H1 (cell line): ENCODE data around the gene MPP3. TPM values are rescaled to one million over a fixed set of nuclear protein-coding genes. Genes with fewer than 3 reads are reported as not detected.

Experiments
- CTCF ChIA-PET: fragments of 300-600 bp; sonication (Branson Sonifier 250); formaldehyde crosslinking; loops from one replicate; lab custom pipeline; 2021; ENCODE audit not compliant: partially characterized antibody; lab: Charles Lee
- POLR2A ChIA-PET: fragments of 300-600 bp; sonication (Branson Sonifier 250); formaldehyde crosslinking; loops from one replicate; lab custom pipeline; 2021; ENCODE audit warnings: inconsistent platforms; ENCODE audit not compliant: partially characterized antibody; lab: Charles Lee
- DNase-seq, 2 experiments: peaks; one replicate each; pipeline versions ENCODE4 v3.0.0 to v3.0.0-alpha.2; 2010 to 2022; ENCODE audit warnings: low spot score in 2 of 2, low read depth in 1 of 2, mixed read lengths in 1 of 2
- FAIRE-seq: peaks from 2 replicates; lab custom pipeline; 2011; peaks lifted over from hg19 to GRCh38; lab: Jason Lieb, UNC
- H2AFZ ChIP-seq: 2 replicates; pipeline ENCODE4 v1.8.1; 2012; ENCODE audit warnings: low read length, inconsistent platforms
- H2AK5ac ChIP-seq: 2 replicates; pipeline ENCODE4 v1.6.1; 2013; ENCODE audit warnings: low read depth, low read length
- H2BK120ac ChIP-seq: replicated peaks from 2 replicates; pipeline ENCODE3; 2013; ENCODE audit warnings: low read depth, low read length, inconsistent platforms
- H2BK12ac ChIP-seq: 2 replicates; pipeline ENCODE4 v1.6.1; 2013; ENCODE audit warnings: low read depth, low read length
- H2BK15ac ChIP-seq: 2 replicates; pipeline ENCODE4 v1.6.1; 2013; ENCODE audit warnings: low read length
- H2BK20ac ChIP-seq: 2 replicates; pipeline ENCODE4 v1.6.1; 2013; ENCODE audit warnings: low read length
- H2BK5ac ChIP-seq: 2 replicates; pipeline ENCODE4 v1.6.1; 2013; ENCODE audit warnings: low read depth, low read length
- H3K14ac ChIP-seq: 2 replicates; pipeline ENCODE4 v1.6.1; 2013; ENCODE audit warnings: inconsistent platforms; ENCODE audit not compliant: insufficient read length
- H3K18ac ChIP-seq: 2 replicates; pipeline ENCODE4 v1.6.1; 2013; ENCODE audit warnings: low read length; ENCODE audit errors: extremely low read depth
- H3K23ac ChIP-seq: 2 replicates; pipeline ENCODE4 v1.6.1; 2013; ENCODE audit warnings: inconsistent platforms; ENCODE audit not compliant: insufficient read length
- H3K23me2 ChIP-seq: 2 replicates; pipeline ENCODE4 v1.6.1; 2013; ENCODE audit warnings: low read depth, low read length
- H3K27ac ChIP-seq: 2 replicates; pipeline ENCODE4 v1.6.1; 2011; ENCODE audit warnings: low read depth, low read length, inconsistent platforms
- H3K27me3 ChIP-seq, 4 experiments: replicated peaks in 1 of 4; 1 replicate in 1 of 4; 2 replicates in 3 of 4; pipeline versions ENCODE4 v1.6.1 to v1.8.1; 2011 to 2013; ENCODE audit warnings: low read length in 3 of 4, mild to moderate bottlenecking in 3 of 4, inconsistent platforms in 2 of 4, mixed read lengths in 2 of 4, moderate library complexity in 1 of 4; ENCODE audit not compliant: control insufficient read depth in 3 of 4, insufficient read depth in 3 of 4; ENCODE audit errors: extremely low read depth in 1 of 4
- H3K36me3 ChIP-seq, 4 experiments: 2 replicates each; pipeline versions ENCODE4 v1.6.1 to v1.8.1; 2011 to 2013; ENCODE audit warnings: mild to moderate bottlenecking in 4 of 4, low read length in 3 of 4, moderate library complexity in 2 of 4, control low read depth in 1 of 4, inconsistent platforms in 1 of 4; ENCODE audit not compliant: insufficient read depth in 4 of 4, control insufficient read depth in 2 of 4
- H3K4ac ChIP-seq: replicated peaks from 2 replicates; pipeline ENCODE3; 2013; ENCODE audit warnings: low read length, low read depth, mixed read lengths, inconsistent platforms; ENCODE audit not compliant: insufficient read length
- H3K4me1 ChIP-seq, 4 experiments: replicated peaks in 1 of 4; 1 replicate in 1 of 4; 2 replicates in 3 of 4; pipeline versions ENCODE4 v1.6.1 to v1.8.1; 2011 to 2013; ENCODE audit warnings: low read length in 3 of 4, inconsistent platforms in 2 of 4, mixed read lengths in 1 of 4; ENCODE audit not compliant: insufficient read depth in 4 of 4, control insufficient read depth in 3 of 4
- H3K4me2 ChIP-seq, 2 experiments: 2 replicates each; pipeline versions ENCODE4 v1.6.1 to v1.8.1; 2011 to 2013; ENCODE audit warnings: low read depth in 2 of 2, low read length in 2 of 2, control low read depth in 1 of 2, inconsistent platforms in 1 of 2, mild to moderate bottlenecking in 1 of 2; ENCODE audit not compliant: insufficient read depth in 1 of 2
- H3K4me3 ChIP-seq, 4 experiments: fragments of 200-600, 300-600 bp in 1 of 4; sonication (generic), shearing (Covaris generic), sonication (Bioruptor Twin) in 1 of 4; 2 replicates each; pipeline versions ENCODE4 v1.5.1 to v1.8.1; 2011 to 2016; ENCODE audit warnings: low read length in 4 of 4, low read depth in 3 of 4, control low read depth in 2 of 4, inconsistent platforms in 2 of 4, mild to moderate bottlenecking in 2 of 4, mixed read lengths in 1 of 4, moderate library complexity in 1 of 4; ENCODE audit not compliant: insufficient read depth in 2 of 4; ENCODE audit errors: extremely low read depth in 1 of 4
- H3K56ac ChIP-seq: replicated peaks from 2 replicates; pipeline ENCODE3; 2013; ENCODE audit warnings: low read depth, mild to moderate bottlenecking, mixed read lengths, low read length, inconsistent platforms; ENCODE audit not compliant: insufficient read length
- H3K79me1 ChIP-seq: 2 replicates; pipeline ENCODE4 v1.6.1; 2013; ENCODE audit warnings: low read depth, low read length, control low read depth
- H3K79me2 ChIP-seq, 2 experiments: 2 replicates each; pipeline versions ENCODE4 v1.6.1 to v1.8.1; 2012 to 2013; ENCODE audit warnings: low read length in 2 of 2, mild to moderate bottlenecking in 2 of 2, inconsistent platforms in 1 of 2; ENCODE audit not compliant: insufficient read depth in 2 of 2, control insufficient read depth in 1 of 2
- H3K9ac ChIP-seq, 4 experiments: replicated peaks in 1 of 4; 1 replicate in 1 of 4; 2 replicates in 3 of 4; pipeline versions ENCODE4 v1.6.1 to v1.8.1; 2011 to 2013; ENCODE audit warnings: low read depth in 3 of 4, low read length in 3 of 4, control low read depth in 2 of 4, mild to moderate bottlenecking in 2 of 4, moderate library complexity in 2 of 4, inconsistent platforms in 1 of 4; ENCODE audit errors: extremely low read depth in 1 of 4
- H3K9me3 ChIP-seq, 2 experiments: 2 replicates each; pipeline versions ENCODE4 v1.6.1 to v1.8.1; 2012 to 2013; ENCODE audit warnings: mild to moderate bottlenecking in 2 of 2, moderate library complexity in 2 of 2, control low read depth in 1 of 2, inconsistent platforms in 1 of 2, low read depth in 1 of 2, low read length in 1 of 2, mixed read lengths in 1 of 2; ENCODE audit not compliant: insufficient read depth in 2 of 2
- H4K20me1 ChIP-seq, 2 experiments: replicated peaks in 1 of 2; 2 replicates each; pipeline versions ENCODE3 to v1.8.1; 2011 to 2013; ENCODE audit warnings: inconsistent platforms in 2 of 2, low read length in 2 of 2, mild to moderate bottlenecking in 1 of 2; ENCODE audit not compliant: insufficient read depth in 2 of 2, control insufficient read depth in 1 of 2
- H4K5ac ChIP-seq: 2 replicates; pipeline ENCODE4 v1.6.1; 2013; ENCODE audit warnings: low read length, low read depth, mixed read lengths, inconsistent platforms; ENCODE audit not compliant: insufficient read length
- H4K8ac ChIP-seq: 2 replicates; pipeline ENCODE4 v1.8.0; 2013; ENCODE audit warnings: mild to moderate bottlenecking, moderate library complexity, low read length, inconsistent platforms; ENCODE audit not compliant: insufficient read depth; ENCODE audit errors: extremely low read depth
- H4K91ac ChIP-seq: replicated peaks from 2 replicates; pipeline ENCODE3; 2013; ENCODE audit warnings: low read length, mixed read lengths, inconsistent platforms; ENCODE audit not compliant: insufficient read length
- CTCF ChIP-seq, 3 experiments: IDR thresholded peaks; 1 replicate in 2 of 3; 2 replicates in 1 of 3; pipeline versions ENCODE4 v1.5.1 to v1.6.1; 2011; ENCODE audit warnings: low read length in 3 of 3, mild to moderate bottlenecking in 3 of 3, inconsistent platforms in 2 of 3, low read depth in 1 of 3, moderate library complexity in 1 of 3; ENCODE audit not compliant: insufficient read depth in 1 of 3; ENCODE audit errors: control extremely low read depth in 1 of 3
- KDM5A ChIP-seq: fragments of 200-600 bp; IDR thresholded peaks from 2 replicates; pipeline ENCODE4 v1.7.1; 2012; ENCODE audit warnings: mild to moderate bottlenecking, low read length, inconsistent platforms, mixed read lengths
- RAD21 ChIP-seq, 2 experiments: IDR thresholded peaks in 1 of 2; conservative IDR thresholded peaks in 1 of 2; 2 replicates each; pipeline ENCODE4 v1.6.1; 2011; ENCODE audit warnings: low read depth in 2 of 2, low read length in 2 of 2, improper control_type of control experiment in 1 of 2, inconsistent platforms in 1 of 2, mild to moderate bottlenecking in 1 of 2, moderate library complexity in 1 of 2
- WGBS, 2 experiments: shearing (Covaris generic) in 1 of 2; methylation state at CpG; one replicate each; pipeline versions ENCODE4 v1.1.6 to v1.1.7; 2013 to 2015; ENCODE audit warnings: low lambda C conversion rate in 2 of 2, mixed read lengths in 2 of 2, inconsistent platforms in 1 of 2, low coverage in 1 of 2, missing lambda C conversion rate in 1 of 2; ENCODE audit not compliant: insufficient replicate concordance in 2 of 2, insufficient coverage in 1 of 2, insufficient read length in 1 of 2; ENCODE audit errors: extremely low coverage in 1 of 2, missing lambda C conversion rate in 1 of 2; 5-methylcytosine and 5-hydroxymethylcytosine counted together
- polyA plus RNA-seq, 7 experiments: library from polyadenylated mRNA; depleted of rRNA in 3 of 7; stranded (reverse) in 5 of 7; unstranded in 2 of 7; fragments of >200 nt in 5 of 7; fragments of 200-250 nt in 2 of 7; gene quantifications; 1 replicate in 5 of 7; 2 replicates in 1 of 7; 4 replicates in 1 of 7; pipeline versions ENCODE4 v1.2.1 to v1.2.3, GENCODE V29; 2011 to 2013; ENCODE audit warnings: missing spikeins in 2 of 7, mixed read lengths in 2 of 7
- total RNA-seq: library from RNA; stranded (reverse); fragmentation: NEBNext Ultra II Directional; extraction: Animal tissue kit (Norgen Biotek cat#: 25700); gene quantifications from 2 replicates; pipeline ENCODE4 v1.2.1, GENCODE V29; 2021

Gene MPP3
- total and polyA plus RNA-seq, 2 of the 8 experiments (the other 6 are each of a cell fraction or from before 2014, with no cell fraction given) = 3.1 to 6.1 TPM

- ChIA-PET CTCF (interaction anchor here (0.8 to 3.7 kb wide), 24 partner anchors 9 to 155 kb away, joined by 3 to 33 read pairs (median 4); no protein-coding TSS in a partner anchor), POLR2A (interaction anchor here (1.4 to 2.7 kb wide), 2 partner anchors 31 to 50 kb away, joined by 3 to 8 read pairs; no protein-coding TSS in a partner anchor)
- H3K79me1 ChIP-seq = no peaks in the 10 kb centered on the region
- no peak overlapping the region for H4K8ac ChIP-seq
- no peaks in the 10 kb centered on the region for H4K20me1 ChIP-seq
- no peak overlapping the region for H2BK120ac ChIP-seq
- peaks cover 0 to 1% (median 0%) of the 10 kb centered on the region in 4 experiments; a peak in 2 of 7 replicates for H3K27me3 ChIP-seq
- no peak overlapping the region for H2AK5ac ChIP-seq
- DNase-seq (no peak), FAIRE-seq (no peak)
- H3K4me2 ChIP-seq = no peak overlapping the region
- H3K4me3 ChIP-seq = no peak overlapping the region
- no peaks in the 10 kb centered on the region for H3K9me3 ChIP-seq
- H3K4ac ChIP-seq = no peak overlapping the region
- H3K23me2 ChIP-seq = no peaks in the 10 kb centered on the region
- H3K23ac ChIP-seq = no peak overlapping the region
- H3K4me1 ChIP-seq = no peaks in the 10 kb centered on the region
- no peak overlapping the region for H2BK12ac ChIP-seq
- no peak overlapping the region for H2AFZ ChIP-seq
- no peaks in the 10 kb centered on the region for H3K36me3 ChIP-seq
- no peak overlapping the region for H2BK15ac ChIP-seq
- no peak overlapping the region for H4K91ac ChIP-seq
- H3K9ac ChIP-seq = no peak overlapping the region
- H2BK20ac ChIP-seq = no peak overlapping the region
- no peak overlapping the region for H3K56ac ChIP-seq
- no peak overlapping the region for H2BK5ac ChIP-seq
- H4K5ac ChIP-seq = no peak overlapping the region
- no peak overlapping the region for H3K14ac ChIP-seq
- no peak overlapping the region for H3K18ac ChIP-seq
- no peak overlapping the region for H3K27ac ChIP-seq
- peak; percentile 39 to 56 for TF ChIP-seq RAD21 (IDR thresholded peaks at IDR 0.05 in 1 of 2, conservative IDR thresholded peaks at IDR 0.05 in 1 of 2; ENCODE audit: low read depth in 2 of 2, low read length in 2 of 2)
- no peak for TF ChIP-seq KDM5A
- peak; percentile 26 to 63 (median 52) for TF ChIP-seq CTCF (IDR thresholded peaks at IDR 0.05; ENCODE audit: control extremely low read depth in 1 of 3, insufficient read depth in 1 of 3, low read depth in 1 of 3, low read length in 3 of 3)
- TF ChIP-seq, all 59 proteins: peak for 2
- no peaks in the 10 kb centered on the region for H3K79me2 ChIP-seq
- WGBS, 2 experiments = 86% methylated on average over 4 of the region's 4 CpGs; no CpG with 5 or more reads in 1 of the 2 experiments
These were observed 7.9 kb upstream of the MPP3 start for GRCh38 chr17:43840814-43841213.
